Measurements from ENCODE around the gene DISP3. TPM values are rescaled to one million over a fixed set of nuclear protein-coding genes. Genes with fewer than 3 reads are reported as not detected.

Gene DISP3
- total and polyA plus RNA-seq, 3 donors from 2014 or later, result 6.8 to 8.8 (median 7.3) TPM

- intact Hi-C loops (cut with DNase I; ENCODE audit: low total_unique reads), result no loop called here
- DNase-seq, result no peak
- TF ChIP-seq POLR2A (IDR thresholded peaks at IDR 0.05), result no peak
- no peak for TF ChIP-seq CTCF (IDR thresholded peaks at IDR 0.05)
- Histone ChIP-seq H3K4me3 (no peak overlapping the region), H3K9me3 (no peaks in the 10 kb centered on the region), H3K4me1 (no peaks in the 10 kb centered on the region), H3K36me3 (ENCODE audit: low read depth, missing control alignments) (no peaks in the 10 kb centered on the region), H3K27ac (no peak overlapping the region), H3K27me3 (no peaks in the 10 kb centered on the region)
- WGBS, 2 donors, result 100% methylated on average over 1 of the region's 1 CpG
Observed at GRCh38 chr1:11443043-11443442, 35.9 kb upstream of the DISP3 start.

GRCh38 chr1:11443961-11444658, 34.8 kb upstream of the DISP3 start:
- Histone ChIP-seq H3K4me1 (no peaks in the 10 kb centered on the region), H3K9me3 (no peaks in the 10 kb centered on the region), H3K27ac (no peak overlapping the region), H3K4me3 (no peak overlapping the region), H3K27me3 (no peaks in the 10 kb centered on the region), H3K36me3 (ENCODE audit: low read depth, missing control alignments) (no peaks in the 10 kb centered on the region)
- TF ChIP-seq POLR2A (IDR thresholded peaks at IDR 0.05) (no peak), CTCF (IDR thresholded peaks at IDR 0.05) (no peak)
- intact Hi-C loops (cut with DNase I; ENCODE audit: low total_unique reads), result no loop called here
- WGBS, 2 donors, result 60 to 69% methylated on average over 8 of the region's 8 CpGs
- no peak for DNase-seq

DNA sequence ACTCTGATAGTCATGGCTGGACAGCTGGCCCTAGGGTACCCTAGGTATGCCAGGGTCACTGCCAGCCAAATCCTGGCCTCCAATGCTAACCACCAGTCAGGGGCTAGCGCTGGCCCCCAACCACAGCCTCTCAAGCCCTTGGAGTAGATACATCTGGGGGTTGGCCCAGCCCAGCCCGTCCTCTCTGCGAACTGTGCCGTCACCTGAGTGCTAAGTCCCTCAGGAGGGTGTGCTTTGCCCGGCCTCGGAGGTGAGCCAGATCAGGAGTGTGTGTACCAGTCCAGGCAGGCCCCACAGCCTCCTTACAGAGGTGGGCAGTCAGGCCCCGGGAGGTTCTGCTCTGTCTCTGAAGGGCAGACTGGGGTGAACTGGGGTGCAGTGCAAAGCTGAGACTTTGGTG, 34.0 kb upstream of the DISP3 start:
- intact Hi-C loops (cut with DNase I; ENCODE audit: low total_unique reads), result no loop called here
- WGBS, 2 donors, result 81% methylated on average over 6 of the region's 7 CpGs; no CpG with 5 or more reads in 1 of the 2 donors
- H3K27ac ChIP-seq, result no peak overlapping the region

GRCh38 chr1:11447903-11448302, 31.1 kb upstream of the DISP3 start:
- Histone ChIP-seq H3K4me3 (no peak overlapping the region), H3K36me3 (ENCODE audit: low read depth, missing control alignments) (no peaks in the 10 kb centered on the region), H3K4me1 (no peaks in the 10 kb centered on the region), H3K27me3 (no peaks in the 10 kb centered on the region), H3K27ac (no peak overlapping the region), H3K9me3 (no peaks in the 10 kb centered on the region)
- TF ChIP-seq POLR2A (IDR thresholded peaks at IDR 0.05) (no peak), CTCF (IDR thresholded peaks at IDR 0.05) (no peak)
- WGBS, 2 donors, result 73 to 83% methylated on average over 9 to 10 of the region's 10 CpGs
- intact Hi-C loops (cut with DNase I; ENCODE audit: low total_unique reads), result no loop called here
- DNase-seq, result no peak

More for the DNA sequence above, 34.0 kb upstream of the DISP3 start:
- H3K27me3 ChIP-seq, result no peaks in the 10 kb centered on the region
- no peak for TF ChIP-seq POLR2A (IDR thresholded peaks at IDR 0.05)
- TF ChIP-seq CTCF (IDR thresholded peaks at IDR 0.05), result no peak
- H3K36me3 ChIP-seq (ENCODE audit: low read depth, missing control alignments), result no peaks in the 10 kb centered on the region
- H3K9me3 ChIP-seq, result no peaks in the 10 kb centered on the region
- H3K4me3 ChIP-seq, result no peak overlapping the region
- no peak for DNase-seq
- H3K4me1 ChIP-seq, result no peaks in the 10 kb centered on the region
